HCT116 (cell line): ENCODE results near the gene ZNF808.
"Not testable (repeated sequence)": the region's sequence is repeated elsewhere in the genome, so short reads cannot be mapped to it uniquely, and the experiment has no call there.

Experiments used
- POLR2A ChIP-seq: IDR thresholded peaks from 2 replicates; pipeline ENCODE4 v1.7.0; 2011; ENCODE audit warnings: borderline replicate concordance; ENCODE audit not compliant: insufficient read depth, insufficient read length; ENCODE audit errors: extremely low read depth
- RAD21 ChIP-seq: IDR thresholded peaks from 2 replicates; pipeline ENCODE4 v1.6.1; 2012; ENCODE audit warnings: low read depth, mild to moderate bottlenecking
- ZBTB33 ChIP-seq: IDR thresholded peaks from 2 replicates; pipeline ENCODE4 v1.6.1; 2011; ENCODE audit warnings: mild to moderate bottlenecking, low read length, moderate library complexity; ENCODE audit not compliant: insufficient replicate concordance; ENCODE audit errors: extremely low read depth
- TF ChIP-seq, protein P1 (sequence below), 3 experiments: fragments of 200-600 bp in 1 of 3; sonication (generic) in 1 of 3; IDR thresholded peaks in 2 of 3; conservative IDR thresholded peaks in 1 of 3; 2 replicates each; pipeline ENCODE4 v1.5.1; 2012 to 2017; ENCODE audit warnings: low read depth in 2 of 3, low read length in 2 of 3, antibody characterized with exemption in 1 of 3, borderline replicate concordance in 1 of 3, control low read depth in 1 of 3, mild to moderate bottlenecking in 1 of 3, mixed read lengths in 1 of 3, mixed run types in 1 of 3, moderate library complexity in 1 of 3; ENCODE audit not compliant: insufficient read depth in 1 of 3
- TF ChIP-seq, protein P2 (sequence below): IDR thresholded peaks from 2 replicates; pipeline ENCODE4 v1.6.1; 2012; ENCODE audit warnings: low read depth

- TF ChIP-seq, protein P1, sequence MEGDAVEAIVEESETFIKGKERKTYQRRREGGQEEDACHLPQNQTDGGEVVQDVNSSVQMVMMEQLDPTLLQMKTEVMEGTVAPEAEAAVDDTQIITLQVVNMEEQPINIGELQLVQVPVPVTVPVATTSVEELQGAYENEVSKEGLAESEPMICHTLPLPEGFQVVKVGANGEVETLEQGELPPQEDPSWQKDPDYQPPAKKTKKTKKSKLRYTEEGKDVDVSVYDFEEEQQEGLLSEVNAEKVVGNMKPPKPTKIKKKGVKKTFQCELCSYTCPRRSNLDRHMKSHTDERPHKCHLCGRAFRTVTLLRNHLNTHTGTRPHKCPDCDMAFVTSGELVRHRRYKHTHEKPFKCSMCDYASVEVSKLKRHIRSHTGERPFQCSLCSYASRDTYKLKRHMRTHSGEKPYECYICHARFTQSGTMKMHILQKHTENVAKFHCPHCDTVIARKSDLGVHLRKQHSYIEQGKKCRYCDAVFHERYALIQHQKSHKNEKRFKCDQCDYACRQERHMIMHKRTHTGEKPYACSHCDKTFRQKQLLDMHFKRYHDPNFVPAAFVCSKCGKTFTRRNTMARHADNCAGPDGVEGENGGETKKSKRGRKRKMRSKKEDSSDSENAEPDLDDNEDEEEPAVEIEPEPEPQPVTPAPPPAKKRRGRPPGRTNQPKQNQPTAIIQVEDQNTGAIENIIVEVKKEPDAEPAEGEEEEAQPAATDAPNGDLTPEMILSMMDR (IDR thresholded peaks at IDR 0.05 in 2 of 3, conservative IDR thresholded peaks at IDR 0.05 in 1 of 3; ENCODE audit: borderline replicate concordance in 1 of 3, insufficient read depth in 1 of 3, low read depth in 2 of 3, low read length in 2 of 3): not testable (repeated sequence)
- TF ChIP-seq, protein P2, sequence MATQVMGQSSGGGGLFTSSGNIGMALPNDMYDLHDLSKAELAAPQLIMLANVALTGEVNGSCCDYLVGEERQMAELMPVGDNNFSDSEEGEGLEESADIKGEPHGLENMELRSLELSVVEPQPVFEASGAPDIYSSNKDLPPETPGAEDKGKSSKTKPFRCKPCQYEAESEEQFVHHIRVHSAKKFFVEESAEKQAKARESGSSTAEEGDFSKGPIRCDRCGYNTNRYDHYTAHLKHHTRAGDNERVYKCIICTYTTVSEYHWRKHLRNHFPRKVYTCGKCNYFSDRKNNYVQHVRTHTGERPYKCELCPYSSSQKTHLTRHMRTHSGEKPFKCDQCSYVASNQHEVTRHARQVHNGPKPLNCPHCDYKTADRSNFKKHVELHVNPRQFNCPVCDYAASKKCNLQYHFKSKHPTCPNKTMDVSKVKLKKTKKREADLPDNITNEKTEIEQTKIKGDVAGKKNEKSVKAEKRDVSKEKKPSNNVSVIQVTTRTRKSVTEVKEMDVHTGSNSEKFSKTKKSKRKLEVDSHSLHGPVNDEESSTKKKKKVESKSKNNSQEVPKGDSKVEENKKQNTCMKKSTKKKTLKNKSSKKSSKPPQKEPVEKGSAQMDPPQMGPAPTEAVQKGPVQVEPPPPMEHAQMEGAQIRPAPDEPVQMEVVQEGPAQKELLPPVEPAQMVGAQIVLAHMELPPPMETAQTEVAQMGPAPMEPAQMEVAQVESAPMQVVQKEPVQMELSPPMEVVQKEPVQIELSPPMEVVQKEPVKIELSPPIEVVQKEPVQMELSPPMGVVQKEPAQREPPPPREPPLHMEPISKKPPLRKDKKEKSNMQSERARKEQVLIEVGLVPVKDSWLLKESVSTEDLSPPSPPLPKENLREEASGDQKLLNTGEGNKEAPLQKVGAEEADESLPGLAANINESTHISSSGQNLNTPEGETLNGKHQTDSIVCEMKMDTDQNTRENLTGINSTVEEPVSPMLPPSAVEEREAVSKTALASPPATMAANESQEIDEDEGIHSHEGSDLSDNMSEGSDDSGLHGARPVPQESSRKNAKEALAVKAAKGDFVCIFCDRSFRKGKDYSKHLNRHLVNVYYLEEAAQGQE: not testable (repeated sequence)
- TF ChIP-seq RAD21, ZBTB33, POLR2A: not testable (repeated sequence)
Measured at GRCh38 chr19:52541176-52541575, 13.7 kb downstream of the ZNF808 start.
